GM21423 (cell line): ENCODE results near the gene FOXE1.

ENCODE experiments used
- ATAC-seq: cut with Tn5 transposase; IDR thresholded peaks from one replicate; pipeline ENCODE4 v1.9.1; 2021; ENCODE audit warnings: mild to moderate bottlenecking, moderate library complexity; ENCODE audit not compliant: unreplicated experiment

Gene FOXE1

GRCh38 chr9:97853056-97853843 lies at the start of gene FOXE1:
FOXE1 (plus strand) TSS chr9:97853226; CDS start chr9:97853915, 689 bp downstream.
- no peak for ATAC-seq

GRCh38 chr9:97804059-97804365 lies 49.0 kb upstream of the FOXE1 start:
- ATAC-seq = no peak

- ATAC-seq = no peak
Observed at GRCh38 chr9:97806721-97807120, 46.3 kb upstream of the FOXE1 start.

GRCh38 chr9:97807681-97808080 lies 45.3 kb upstream of the FOXE1 start:
- ATAC-seq = no peak

- no peak for ATAC-seq
Observed at GRCh38 chr9:97808415-97808814, 44.6 kb upstream of the FOXE1 start.

- no peak for ATAC-seq
Observed at GRCh38 chr9:97808972-97809371, 44.1 kb upstream of the FOXE1 start.

- ATAC-seq = no peak
Observed at GRCh38 chr9:97809666-97810344, 43.2 kb upstream of the FOXE1 start.

- ATAC-seq = no peak
Observed at GRCh38 chr9:97811533-97812246, 41.3 kb upstream of the FOXE1 start.

GRCh38 chr9:97812247-97812543 lies 40.8 kb upstream of the FOXE1 start:
- ATAC-seq = no peak

- no peak for ATAC-seq
Observed at GRCh38 chr9:97813072-97813471, 40.0 kb upstream of the FOXE1 start.

- no peak for ATAC-seq
Observed at GRCh38 chr9:97819735-97820134, 33.3 kb upstream of the FOXE1 start.

- ATAC-seq = no peak
Observed at GRCh38 chr9:97820373-97820772, 32.7 kb upstream of the FOXE1 start.

GRCh38 chr9:97830884-97831829 lies 21.9 kb upstream of the FOXE1 start:
- ATAC-seq = no peak

- no peak for ATAC-seq
Observed at GRCh38 chr9:97831843-97832636, 21.0 kb upstream of the FOXE1 start.

- ATAC-seq = no peak
Observed at GRCh38 chr9:97840521-97840920, 12.5 kb upstream of the FOXE1 start.

GRCh38 chr9:97842960-97843359 lies 10.1 kb upstream of the FOXE1 start:
- no peak for ATAC-seq

GRCh38 chr9:97845130-97845529 lies 7.9 kb upstream of the FOXE1 start:
- ATAC-seq = no peak

GRCh38 chr9:97845763-97846162 lies 7.3 kb upstream of the FOXE1 start:
- no peak for ATAC-seq

GRCh38 chr9:97846347-97846746 lies 6.7 kb upstream of the FOXE1 start:
- ATAC-seq = no peak

GRCh38 chr9:97847474-97848214 lies 5.4 kb upstream of the FOXE1 start:
- ATAC-seq = no peak
